Spleen (tissue), 7 donors: ENCODE data around the gene SNAP29.

ENCODE experiments used
- POLR2A ChIP-seq, 3 donors: fragments of 450-650 bp; IDR thresholded peaks; one replicate each; pipeline ENCODE4 v1.5.1; 2017; ENCODE audit warnings: antibody characterized with exemption in 3 of 3, mild to moderate bottlenecking in 1 of 3
- POLR2AphosphoS5 ChIP-seq, 3 donors: sonication (generic); formaldehyde crosslinking; IDR thresholded peaks; one replicate each; pipeline ENCODE4 v1.5.1; 2017; ENCODE audit warnings: antibody characterized with exemption in 3 of 3
- TF ChIP-seq, protein P1 (sequence below), 11 experiments: fragments of 200-600 bp in 7 of 11; fragments of 450-650 bp in 4 of 11; sonication (generic) in 4 of 11; IDR thresholded peaks in 8 of 11; conservative IDR thresholded peaks in 3 of 11; 1 replicate in 7 of 11; 2 replicates in 4 of 11; pipeline versions ENCODE4 v1.4.0 to v1.8.0; 2016 to 2021; ENCODE audit warnings: antibody characterized with exemption in 11 of 11, inconsistent platforms in 4 of 11, mild to moderate bottlenecking in 1 of 11
- donor health status: DM: no; HTN: no; CAD: no; lungs with moderate emphysema.
- donor health status: DM: no; HTN: no; CAD: no.
- donor health status: DM: no; HTN: no; CAD: no.

DNA sequence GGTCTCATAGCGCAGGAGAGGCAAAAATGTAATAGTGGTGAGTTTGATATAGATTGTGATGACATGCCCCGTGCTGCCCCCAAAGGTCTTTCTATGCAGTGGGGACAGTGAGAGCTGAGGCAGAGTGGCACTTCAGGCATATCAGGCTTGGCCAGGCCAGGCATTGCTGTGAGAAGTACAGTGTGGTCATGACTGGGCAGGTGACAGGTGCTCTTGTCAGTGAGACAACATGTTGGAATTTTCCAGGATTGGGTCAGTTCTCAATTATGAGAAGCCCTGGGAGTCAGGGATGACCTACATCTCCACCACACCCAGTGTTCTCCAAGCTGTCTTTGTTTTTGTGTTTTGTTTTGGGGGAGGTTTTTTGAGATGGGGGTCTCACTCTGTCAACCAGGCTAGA, 3.7 kb downstream of the SNAP29 start:
- TF ChIP-seq POLR2AphosphoS5 (IDR thresholded peaks at IDR 0.05) (no peak), POLR2A (IDR thresholded peaks at IDR 0.05) (no peak)
- TF ChIP-seq, protein P1, sequence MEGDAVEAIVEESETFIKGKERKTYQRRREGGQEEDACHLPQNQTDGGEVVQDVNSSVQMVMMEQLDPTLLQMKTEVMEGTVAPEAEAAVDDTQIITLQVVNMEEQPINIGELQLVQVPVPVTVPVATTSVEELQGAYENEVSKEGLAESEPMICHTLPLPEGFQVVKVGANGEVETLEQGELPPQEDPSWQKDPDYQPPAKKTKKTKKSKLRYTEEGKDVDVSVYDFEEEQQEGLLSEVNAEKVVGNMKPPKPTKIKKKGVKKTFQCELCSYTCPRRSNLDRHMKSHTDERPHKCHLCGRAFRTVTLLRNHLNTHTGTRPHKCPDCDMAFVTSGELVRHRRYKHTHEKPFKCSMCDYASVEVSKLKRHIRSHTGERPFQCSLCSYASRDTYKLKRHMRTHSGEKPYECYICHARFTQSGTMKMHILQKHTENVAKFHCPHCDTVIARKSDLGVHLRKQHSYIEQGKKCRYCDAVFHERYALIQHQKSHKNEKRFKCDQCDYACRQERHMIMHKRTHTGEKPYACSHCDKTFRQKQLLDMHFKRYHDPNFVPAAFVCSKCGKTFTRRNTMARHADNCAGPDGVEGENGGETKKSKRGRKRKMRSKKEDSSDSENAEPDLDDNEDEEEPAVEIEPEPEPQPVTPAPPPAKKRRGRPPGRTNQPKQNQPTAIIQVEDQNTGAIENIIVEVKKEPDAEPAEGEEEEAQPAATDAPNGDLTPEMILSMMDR (IDR thresholded peaks at IDR 0.05 in 8 of 11, conservative IDR thresholded peaks at IDR 0.05 in 3 of 11) = no peak
